Activated CD8-positive, alpha-beta memory T cell treated with anti-CD3 and anti-CD28 coated beads for 48 hours (primary cell): ENCODE data around the gene HEATR1.
"Not testable (repeated sequence)": the region's sequence is repeated elsewhere in the genome, so short reads cannot be mapped to it uniquely, and the experiment has no call there.

ENCODE experiments used
- DNase-seq, 3 experiments: peaks; one replicate each; pipeline ENCODE4 v3.0.0-alpha.2; 2020; ENCODE audit warnings: low read depth in 2 of 3, low spot score in 2 of 3

HEATR1 gene

GRCh38 chr1:236589531-236589930 is 14.8 kb downstream of the HEATR1 start:
- DNase-seq: no peak

- DNase-seq: no peak
These were observed 22.8 kb downstream of the HEATR1 start for GRCh38 chr1:236581528-236581927.

- DNase-seq: not testable (repeated sequence)
These were observed 23.9 kb downstream of the HEATR1 start for GRCh38 chr1:236580404-236580803.

- no peak for DNase-seq
These were observed 25.7 kb downstream of the HEATR1 start for GRCh38 chr1:236578661-236579060.

GRCh38 chr1:236577041-236577440 is 27.3 kb downstream of the HEATR1 start:
- not testable (repeated sequence) for DNase-seq

- no peak for DNase-seq
These were observed 28.3 kb downstream of the HEATR1 start for GRCh38 chr1:236576004-236576403.

- DNase-seq: no peak
These were observed 28.8 kb downstream of the HEATR1 start for GRCh38 chr1:236575523-236575922.

- DNase-seq: no peak
These were observed 35.9 kb downstream of the HEATR1 start for GRCh38 chr1:236568285-236568894.

GRCh38 chr1:236565530-236565929 is 38.8 kb downstream of the HEATR1 start:
- DNase-seq: no peak

GRCh38 chr1:236561976-236562375 is 42.3 kb downstream of the HEATR1 start:
- DNase-seq: no peak

- DNase-seq: no peak
These were observed 44.0 kb downstream of the HEATR1 start for GRCh38 chr1:236560213-236560771.

- no peak for DNase-seq
These were observed 45.5 kb downstream of the HEATR1 start for GRCh38 chr1:236558846-236559245.

- no peak for DNase-seq
These were observed 46.2 kb downstream of the HEATR1 start for GRCh38 chr1:236558081-236558480.

GRCh38 chr1:236556606-236557005 is 47.7 kb downstream of the HEATR1 start:
- no peak for DNase-seq

- DNase-seq: no peak
These were observed 50.9 kb downstream of the HEATR1 start for GRCh38 chr1:236553370-236553769.

- no peak for DNase-seq
These were observed 51.4 kb downstream of the HEATR1 start for GRCh38 chr1:236552901-236553300.

GRCh38 chr1:236552096-236552495 is 52.2 kb downstream of the HEATR1 start:
- no peak for DNase-seq

GRCh38 chr1:236550961-236551851 is 53.1 kb downstream of the HEATR1 start:
- DNase-seq: no peak

- DNase-seq: no peak
These were observed 55.9 kb downstream of the HEATR1 start for GRCh38 chr1:236548452-236548851.

GRCh38 chr1:236545621-236546169 is 58.6 kb downstream of the HEATR1 start:
- DNase-seq: no peak

GRCh38 chr1:236543065-236543669 is 61.1 kb downstream of the HEATR1 start:
- DNase-seq: no peak
